OCI-LY7 (cell line): ENCODE results near the gene CEP78.

Experiments
- EZH2phosphoT487 ChIP-seq: fragments of 200-600 bp; sonication (generic); IDR thresholded peaks from 2 replicates; pipeline ENCODE4 v1.6.1; 2018; ENCODE audit warnings: low read depth, borderline replicate concordance, mild to moderate bottlenecking, mixed run types, antibody characterized with exemption, low read length, moderate library complexity, mixed read lengths
- TF ChIP-seq, protein P1 (sequence below): fragments of 200-600 bp; sonication (generic); conservative IDR thresholded peaks from 2 replicates; pipeline ENCODE4 v1.5.1; 2014; ENCODE audit warnings: mild to moderate bottlenecking, antibody characterized with exemption, low read length, moderate library complexity, mixed read lengths

DNA sequence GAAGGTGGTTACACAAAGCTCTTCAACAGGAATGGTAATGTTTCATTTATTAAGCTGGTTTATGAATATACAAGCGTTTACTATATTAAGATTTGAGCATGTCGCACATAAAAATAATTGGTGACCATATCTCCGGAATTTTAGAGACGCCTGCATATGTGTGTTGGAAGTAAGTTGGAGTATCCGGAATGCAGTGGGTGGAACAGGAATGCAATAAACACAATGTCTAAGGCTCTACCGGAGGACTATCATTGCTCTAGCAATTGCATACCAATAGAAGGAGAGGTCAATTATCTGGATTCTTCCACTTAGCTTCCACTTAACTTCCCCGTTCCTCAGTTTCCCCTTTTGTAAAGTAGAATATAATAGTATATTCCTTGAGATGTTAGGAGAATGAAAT is 1.1 kb upstream of the CEP78 start:
- TF ChIP-seq, protein P1, sequence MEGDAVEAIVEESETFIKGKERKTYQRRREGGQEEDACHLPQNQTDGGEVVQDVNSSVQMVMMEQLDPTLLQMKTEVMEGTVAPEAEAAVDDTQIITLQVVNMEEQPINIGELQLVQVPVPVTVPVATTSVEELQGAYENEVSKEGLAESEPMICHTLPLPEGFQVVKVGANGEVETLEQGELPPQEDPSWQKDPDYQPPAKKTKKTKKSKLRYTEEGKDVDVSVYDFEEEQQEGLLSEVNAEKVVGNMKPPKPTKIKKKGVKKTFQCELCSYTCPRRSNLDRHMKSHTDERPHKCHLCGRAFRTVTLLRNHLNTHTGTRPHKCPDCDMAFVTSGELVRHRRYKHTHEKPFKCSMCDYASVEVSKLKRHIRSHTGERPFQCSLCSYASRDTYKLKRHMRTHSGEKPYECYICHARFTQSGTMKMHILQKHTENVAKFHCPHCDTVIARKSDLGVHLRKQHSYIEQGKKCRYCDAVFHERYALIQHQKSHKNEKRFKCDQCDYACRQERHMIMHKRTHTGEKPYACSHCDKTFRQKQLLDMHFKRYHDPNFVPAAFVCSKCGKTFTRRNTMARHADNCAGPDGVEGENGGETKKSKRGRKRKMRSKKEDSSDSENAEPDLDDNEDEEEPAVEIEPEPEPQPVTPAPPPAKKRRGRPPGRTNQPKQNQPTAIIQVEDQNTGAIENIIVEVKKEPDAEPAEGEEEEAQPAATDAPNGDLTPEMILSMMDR, result no peak
- TF ChIP-seq EZH2phosphoT487, result no peak
